OCI-LY7 (cell line): Measurements from ENCODE around the gene WDR82. TPM values are rescaled to one million over a fixed set of nuclear protein-coding genes. Genes with fewer than 3 reads are reported as not detected.

Experiments used
- BruUV-seq: library from RNA; stranded (reverse); fragments of 400-500 nt; replicated peaks from 2 replicates; lab custom pipeline; 2021; lab: Mats Ljungman, UMichigan
- CTCF ChIA-PET: fragments of 300-600 bp; sonication (Branson Sonifier 250); formaldehyde crosslinking; loops from one replicate; lab custom pipeline; 2022; ENCODE audit warnings: antibody characterized with exemption; ENCODE audit not compliant: unreplicated experiment; lab: Charles Lee
- POLR2A ChIA-PET: fragments of 300-600 bp; sonication (Branson Sonifier 250); formaldehyde crosslinking; loops from one replicate; lab custom pipeline; 2022; ENCODE audit warnings: antibody characterized with exemption; lab: Charles Lee
- DNase-seq: peaks from one replicate; pipeline ENCODE4 v3.0.0-alpha.2; 2015; ENCODE audit warnings: low spot score
- H2AFZ ChIP-seq: fragments of 200-600 bp; sonication (generic), shearing (Covaris generic); 2 replicates; pipeline ENCODE4 v1.6.1; 2014; ENCODE audit warnings: mild to moderate bottlenecking, antibody characterized with exemption, low read length, moderate library complexity
- H3K27ac ChIP-seq: fragments of 200-600 bp; sonication (generic); 2 replicates; pipeline ENCODE4 v1.5.1; 2014; ENCODE audit warnings: mixed run types, low read depth, mild to moderate bottlenecking, moderate library complexity, low read length, inconsistent platforms; ENCODE audit not compliant: poor library complexity, severe bottlenecking
- H3K36me3 ChIP-seq: fragments of 200-600 bp; sonication (generic); 2 replicates; pipeline ENCODE4 v1.6.1; 2014; ENCODE audit warnings: mild to moderate bottlenecking, antibody characterized with exemption, low read length, moderate library complexity, mixed read lengths; ENCODE audit not compliant: insufficient read depth
- H3K4me1 ChIP-seq: fragments of 200-600 bp; sonication (generic); 2 replicates; pipeline ENCODE4 v1.5.1; 2014; ENCODE audit warnings: mild to moderate bottlenecking, low read length; ENCODE audit not compliant: insufficient read depth, poor library complexity, severe bottlenecking
- H3K4me2 ChIP-seq: fragments of 200-600 bp; sonication (generic); 2 replicates; pipeline ENCODE4 v1.6.1; 2014; ENCODE audit warnings: mild to moderate bottlenecking, low read length
- H3K4me3 ChIP-seq: fragments of 200-600 bp; sonication (generic); 2 replicates; pipeline ENCODE4 v1.5.1; 2014; ENCODE audit warnings: mild to moderate bottlenecking, low read depth, low read length; ENCODE audit not compliant: poor library complexity, severe bottlenecking
- H3K79me2 ChIP-seq: fragments of 200-600 bp; sonication (generic); 2 replicates; pipeline ENCODE4 v1.6.1; 2016; ENCODE audit warnings: low read depth, mild to moderate bottlenecking, low read length, moderate library complexity, mixed read lengths; ENCODE audit not compliant: insufficient read depth
- H3K9me2 ChIP-seq: fragments of 200-600 bp; sonication (generic); 2 replicates; pipeline ENCODE4 v1.6.1; 2016; ENCODE audit warnings: mild to moderate bottlenecking, low read length, mixed read lengths; ENCODE audit not compliant: insufficient read depth
- H3K9me3 ChIP-seq: fragments of 200-600 bp; sonication (generic); 2 replicates; pipeline ENCODE4 v1.6.1; 2014; ENCODE audit warnings: mild to moderate bottlenecking, mixed run types, low read length, mixed read lengths
- H4K20me1 ChIP-seq: fragments of 200-600 bp; sonication (generic); 2 replicates; pipeline ENCODE4 v1.6.1; 2014; ENCODE audit warnings: mild to moderate bottlenecking, antibody characterized with exemption, low read length, moderate library complexity, mixed read lengths; ENCODE audit not compliant: insufficient read depth
- EZH2phosphoT487 ChIP-seq: fragments of 200-600 bp; sonication (generic); IDR thresholded peaks from 2 replicates; pipeline ENCODE4 v1.6.1; 2018; ENCODE audit warnings: low read depth, borderline replicate concordance, mild to moderate bottlenecking, mixed run types, antibody characterized with exemption, low read length, moderate library complexity, mixed read lengths
- intact Hi-C: fragments of 100-400 bp; cut with micrococcal nuclease; formaldehyde crosslinking; loops from one replicate; pipeline ENCODE4 v1.10.0; 2022; ENCODE audit not compliant: unreplicated experiment
- total RNA-seq, 2 experiments: library from RNA; depleted of rRNA in 1 of 2; stranded (reverse); fragments of >200 nt in 1 of 2; shearing (Covaris generic) in 1 of 2; gene quantifications; 2 replicates each; pipeline ENCODE4 v1.2.3, GENCODE V29; 2014 to 2022
- TF ChIP-seq, protein P1 (sequence below): fragments of 200-600 bp; sonication (generic); conservative IDR thresholded peaks from 2 replicates; pipeline ENCODE4 v1.5.1; 2014; ENCODE audit warnings: mild to moderate bottlenecking, antibody characterized with exemption, low read length, moderate library complexity, mixed read lengths

Gene WDR82
- total RNA-seq, 2 experiments from 2014 or later: 38.5 to 67.9 TPM

DNA sequence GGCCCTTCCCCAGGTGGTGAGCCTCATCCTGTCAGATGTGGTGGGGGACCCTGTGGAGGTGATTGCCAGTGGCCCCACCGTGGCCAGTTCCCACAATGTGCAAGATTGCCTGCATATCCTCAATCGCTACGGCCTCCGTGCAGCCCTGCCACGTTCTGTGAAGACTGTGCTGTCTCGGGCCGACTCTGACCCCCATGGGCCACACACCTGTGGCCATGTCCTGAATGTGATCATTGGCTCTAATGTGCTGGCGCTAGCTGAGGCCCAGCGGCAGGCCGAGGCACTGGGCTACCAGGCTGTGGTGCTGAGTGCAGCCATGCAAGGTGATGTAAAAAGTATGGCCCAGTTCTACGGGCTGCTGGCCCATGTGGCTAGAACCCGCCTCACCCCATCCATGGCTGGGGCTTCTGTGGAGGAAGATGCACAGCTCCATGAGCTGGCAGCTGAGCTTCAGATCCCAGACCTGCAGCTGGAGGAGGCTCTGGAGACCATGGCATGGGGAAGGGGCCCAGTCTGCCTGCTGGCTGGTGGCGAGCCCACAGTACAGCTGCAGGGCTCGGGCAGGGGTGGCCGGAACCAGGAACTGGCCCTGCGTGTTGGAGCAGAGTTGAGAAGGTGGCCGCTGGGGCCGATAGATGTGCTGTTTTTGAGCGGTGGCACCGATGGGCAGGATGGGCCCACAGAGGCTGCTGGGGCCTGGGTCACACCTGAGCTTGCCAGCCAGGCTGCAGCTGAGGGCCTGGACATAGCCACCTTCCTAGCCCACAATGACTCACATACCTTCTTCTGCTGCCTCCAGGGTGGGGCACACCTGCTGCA is 14.0 kb upstream of the WDR82 start:
- DNase-seq: no peak
- Histone ChIP-seq H3K9me3 (no peaks in the 10 kb centered on the region), H3K4me3 (no peak overlapping the region), H3K4me2 (no peak overlapping the region), H3K36me3 (peaks cover 8% of the 10 kb centered on the region; the same call in 1 of the 2 replicates), H3K9me2 (no peaks in the 10 kb centered on the region), H3K27ac (no peak overlapping the region), H4K20me1 (no peaks in the 10 kb centered on the region), H3K4me1 (peaks cover 14% of the 10 kb centered on the region), H2AFZ (no peak overlapping the region), H3K79me2 (peaks cover 7% of the 10 kb centered on the region; the same call in 1 of the 2 replicates)
- no peak for TF ChIP-seq EZH2phosphoT487
- TF ChIP-seq, protein P1, sequence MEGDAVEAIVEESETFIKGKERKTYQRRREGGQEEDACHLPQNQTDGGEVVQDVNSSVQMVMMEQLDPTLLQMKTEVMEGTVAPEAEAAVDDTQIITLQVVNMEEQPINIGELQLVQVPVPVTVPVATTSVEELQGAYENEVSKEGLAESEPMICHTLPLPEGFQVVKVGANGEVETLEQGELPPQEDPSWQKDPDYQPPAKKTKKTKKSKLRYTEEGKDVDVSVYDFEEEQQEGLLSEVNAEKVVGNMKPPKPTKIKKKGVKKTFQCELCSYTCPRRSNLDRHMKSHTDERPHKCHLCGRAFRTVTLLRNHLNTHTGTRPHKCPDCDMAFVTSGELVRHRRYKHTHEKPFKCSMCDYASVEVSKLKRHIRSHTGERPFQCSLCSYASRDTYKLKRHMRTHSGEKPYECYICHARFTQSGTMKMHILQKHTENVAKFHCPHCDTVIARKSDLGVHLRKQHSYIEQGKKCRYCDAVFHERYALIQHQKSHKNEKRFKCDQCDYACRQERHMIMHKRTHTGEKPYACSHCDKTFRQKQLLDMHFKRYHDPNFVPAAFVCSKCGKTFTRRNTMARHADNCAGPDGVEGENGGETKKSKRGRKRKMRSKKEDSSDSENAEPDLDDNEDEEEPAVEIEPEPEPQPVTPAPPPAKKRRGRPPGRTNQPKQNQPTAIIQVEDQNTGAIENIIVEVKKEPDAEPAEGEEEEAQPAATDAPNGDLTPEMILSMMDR: no peak
- no TSS peak for BruUV-seq
- ChIA-PET CTCF (interaction anchor here (0.8 to 1.3 kb wide), 2 partner anchors 47 to 93 kb away, joined by 3 to 5 read pairs; no protein-coding TSS in a partner anchor), POLR2A (no interaction called here)
- intact Hi-C loops: no loop called here

DNA sequence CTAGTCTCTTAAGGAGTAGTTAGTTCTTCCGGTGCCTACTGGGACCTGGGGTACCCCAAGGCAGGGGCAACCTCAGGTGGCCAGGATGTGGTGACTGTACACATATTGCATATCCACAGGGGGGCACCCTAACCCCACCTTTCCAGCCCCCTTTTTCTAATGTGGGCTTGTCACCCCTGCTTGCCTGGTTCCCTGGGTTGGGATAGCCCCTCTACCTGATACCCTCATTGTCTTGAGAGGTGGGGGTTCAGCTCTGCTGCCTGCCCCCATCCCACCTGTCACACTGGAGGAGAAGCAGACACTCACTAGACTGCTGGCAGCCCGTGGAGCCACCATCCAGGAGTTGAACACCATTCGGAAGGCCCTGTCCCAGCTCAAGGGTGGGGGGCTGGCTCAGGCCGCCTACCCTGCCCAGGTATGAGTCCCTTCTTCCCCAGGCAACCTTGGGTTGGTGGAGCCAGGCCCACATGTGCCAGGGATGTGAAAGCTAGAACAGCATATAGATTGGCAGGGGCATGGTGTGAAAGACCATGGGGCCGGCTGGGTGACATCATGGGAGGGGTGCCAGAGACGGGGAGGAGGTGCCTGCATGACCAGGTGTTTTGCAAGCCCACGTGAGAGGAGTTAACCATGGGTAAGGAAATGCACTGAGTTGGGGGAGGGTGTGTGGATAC is 13.2 kb upstream of the WDR82 start:
- peak; percentile 71 for DNase-seq
- peaks cover 8% of the 10 kb centered on the region; the same call in 1 of the 2 replicates for H3K36me3 ChIP-seq
- no peaks in the 10 kb centered on the region for H3K9me3 ChIP-seq
- peaks cover 18% of the 10 kb centered on the region for H3K4me1 ChIP-seq
- peaks cover 13% of the 10 kb centered on the region; the same call in 1 of the 2 replicates for H3K79me2 ChIP-seq
- BruUV-seq: no TSS peak
- ChIA-PET CTCF (interaction anchor here (1.3 kb wide), 1 partner anchor 47 kb away, joined by 5 read pairs; no protein-coding TSS in a partner anchor), POLR2A (no interaction called here)
- H3K4me3 ChIP-seq: no peak overlapping the region
- no peaks in the 10 kb centered on the region for H3K9me2 ChIP-seq
- no peaks in the 10 kb centered on the region for H4K20me1 ChIP-seq
- no peak overlapping the region for H2AFZ ChIP-seq
- intact Hi-C loops: loop anchor here (1.0 kb wide), 3 partner anchors 48 to 156 kb away; no protein-coding TSS in a partner anchor
- H3K27ac ChIP-seq: no peak overlapping the region
- TF ChIP-seq EZH2phosphoT487: no peak
- TF ChIP-seq, protein P1: peak; percentile 89
- H3K4me2 ChIP-seq: no peak overlapping the region
